ENCODE data around the gene ZNF222. TPM values are rescaled to one million over a fixed set of nuclear protein-coding genes. Genes with fewer than 3 reads are reported as not detected.

The ZNF222 gene
- total RNA-seq, 4 donors from 2014 or later, result 2.7 to 4.3 (median 3.4) TPM

- Histone ChIP-seq H3K4me1 (no peaks in the 10 kb centered on the region), H3K4me3 (no peak overlapping the region), H3K36me3 (peaks cover 48% of the 10 kb centered on the region), H3K27me3 (no peaks in the 10 kb centered on the region), H3K9me3 (peaks cover 4% of the 10 kb centered on the region), H3K27ac (no peak overlapping the region)
- DNase-seq (ENCODE audit: low spot score in 2 of 2), result no peak
- WGBS, result 94% methylated on average over 9 of the region's 10 CpGs
- TF ChIP-seq POLR2AphosphoS5 (IDR thresholded peaks at IDR 0.05), result no peak
- TF ChIP-seq EP300 (IDR thresholded peaks at IDR 0.05), result no peak
- TF ChIP-seq CTCF (IDR thresholded peaks at IDR 0.05), result no peak
These were observed 27.4 kb upstream of the ZNF222 start for GRCh38 chr19:43997631-43998290.

- Histone ChIP-seq H3K4me1 (peaks cover 11% of the 10 kb centered on the region), H3K36me3 (peaks cover 11% of the 10 kb centered on the region), H3K4me3 (peak overlapping the region; percentile 91), H3K27me3 (no peaks in the 10 kb centered on the region), H3K9me3 (peaks cover 6% of the 10 kb centered on the region), H3K27ac (no peak overlapping the region)
- 14% methylated on average over 8 of the region's 8 CpGs for WGBS
- TF ChIP-seq CTCF (IDR thresholded peaks at IDR 0.05) (no peak), EP300 (IDR thresholded peaks at IDR 0.05) (no peak), POLR2AphosphoS5 (IDR thresholded peaks at IDR 0.05) (no peak), POLR2A (IDR thresholded peaks at IDR 0.05) (no peak)
- DNase-seq (ENCODE audit: low spot score in 2 of 2), result no peak
These were observed 23.0 kb upstream of the ZNF222 start for GRCh38 chr19:44002212-44002565.

GRCh38 chr19:44002566-44003460 lies 22.4 kb upstream of the ZNF222 start, which contains the start of gene ZNF230:
Gene ZNF230 (plus strand): TSS chr19:44002957. CDS start chr19:44007079, 4,122 bp downstream.
- TF ChIP-seq POLR2AphosphoS5 (IDR thresholded peaks at IDR 0.05), result peak in 1 of 3 donors; percentile 67
- no peak for TF ChIP-seq CTCF (IDR thresholded peaks at IDR 0.05)
- H3K9me3 ChIP-seq, result peaks cover 11% of the 10 kb centered on the region
- WGBS, result 1% methylated on average over 47 of the region's 48 CpGs
- H3K27me3 ChIP-seq, result no peaks in the 10 kb centered on the region
- peaks cover 12% of the 10 kb centered on the region for H3K36me3 ChIP-seq
- H3K4me1 ChIP-seq, result peaks cover 11% of the 10 kb centered on the region
- H3K27ac ChIP-seq, result peak within 1 kb of the TSS; percentile 67
- DNase-seq (ENCODE audit: low spot score in 2 of 2), result peak; percentile 95
- peak within 1 kb of the TSS; percentile 91 for H3K4me3 ChIP-seq

- TF ChIP-seq CTCF (IDR thresholded peaks at IDR 0.05) (no peak), POLR2A (IDR thresholded peaks at IDR 0.05) (no peak), POLR2AphosphoS5 (IDR thresholded peaks at IDR 0.05) (no peak), EP300 (IDR thresholded peaks at IDR 0.05) (no peak)
- no peaks in the 10 kb centered on the region for H3K27me3 ChIP-seq
- peaks cover 11% of the 10 kb centered on the region for H3K9me3 ChIP-seq
- H3K4me1 ChIP-seq, result peaks cover 11% of the 10 kb centered on the region
- H3K27ac ChIP-seq, result peak overlapping the region; percentile 67
- peaks cover 19% of the 10 kb centered on the region for H3K36me3 ChIP-seq
- DNase-seq (ENCODE audit: low spot score in 2 of 2), result no peak
- peak overlapping the region; percentile 91 for H3K4me3 ChIP-seq
- WGBS, result under 1% methylated on average over 9 of the region's 15 CpGs
These were observed 21.6 kb upstream of the ZNF222 start for GRCh38 chr19:44003461-44004009.

GRCh38 chr19:44005973-44006372 lies 19.2 kb upstream of the ZNF222 start:
- TF ChIP-seq EP300 (IDR thresholded peaks at IDR 0.05) (no peak), POLR2A (IDR thresholded peaks at IDR 0.05) (no peak), POLR2AphosphoS5 (IDR thresholded peaks at IDR 0.05) (no peak), CTCF (IDR thresholded peaks at IDR 0.05) (no peak)
- H3K9me3 ChIP-seq, result peaks cover 28% of the 10 kb centered on the region
- H3K4me3 ChIP-seq, result no peak overlapping the region
- peaks cover 11% of the 10 kb centered on the region for H3K4me1 ChIP-seq
- peaks cover 44% of the 10 kb centered on the region for H3K36me3 ChIP-seq
- no peak for DNase-seq (ENCODE audit: low spot score in 2 of 2)
- 91% methylated on average over 1 of the region's 1 CpG for WGBS
- no peak overlapping the region for H3K27ac ChIP-seq
- H3K27me3 ChIP-seq, result no peaks in the 10 kb centered on the region

Measured in suprapubic skin (tissue), 4 donors.